Measurements from ENCODE around the gene ALDH1L1. TPM values are rescaled to one million over a fixed set of nuclear protein-coding genes. Genes with fewer than 3 reads are reported as not detected.
A peak's percentile ranks its signal among the peaks of the same experiment; 100 is the strongest.

Gene ALDH1L1
- total RNA-seq, 4 donors from 2014 or later: 43.5 to 108 (median 69.0) TPM

DNA sequence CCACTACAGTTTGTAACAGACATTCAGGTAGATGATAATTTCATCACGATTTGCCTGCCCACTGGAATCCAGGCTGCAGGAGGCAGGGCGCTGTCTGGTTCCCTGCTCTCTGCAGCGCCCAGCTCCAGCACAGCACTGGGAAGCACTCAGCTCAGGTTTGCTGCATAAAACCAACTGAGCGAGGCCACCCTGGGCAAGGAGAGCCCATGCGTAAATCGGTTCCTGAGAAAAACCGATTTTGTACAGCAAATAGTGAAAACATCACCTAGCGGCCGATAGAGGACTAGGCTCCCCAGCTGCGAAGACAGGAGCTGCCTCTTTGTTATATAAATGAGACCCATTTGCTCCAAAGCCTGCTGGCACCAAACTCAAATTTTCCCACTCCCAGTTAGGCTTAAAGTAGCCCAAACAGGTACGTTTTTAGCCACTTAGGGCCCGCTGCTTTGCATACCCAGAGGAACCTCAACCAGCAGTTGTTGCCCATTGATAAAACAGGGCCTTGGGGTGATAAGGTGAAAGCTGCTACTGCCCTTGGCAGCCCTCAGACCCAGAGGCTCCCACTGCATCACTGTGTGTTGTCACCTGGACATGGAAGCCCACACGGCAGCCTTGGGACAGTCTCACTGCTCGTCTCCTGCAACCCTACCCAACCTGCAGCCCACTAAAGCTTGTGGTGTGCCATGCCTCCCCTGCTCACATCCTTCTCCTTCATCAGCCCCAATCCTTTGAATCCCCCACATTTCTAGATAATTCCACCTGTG is 47.5 kb downstream of the ALDH1L1 start:
- DNase-seq (peak in 1 of 2 donors; percentile 10), ATAC-seq (no peak)
- TF ChIP-seq, protein P1, sequence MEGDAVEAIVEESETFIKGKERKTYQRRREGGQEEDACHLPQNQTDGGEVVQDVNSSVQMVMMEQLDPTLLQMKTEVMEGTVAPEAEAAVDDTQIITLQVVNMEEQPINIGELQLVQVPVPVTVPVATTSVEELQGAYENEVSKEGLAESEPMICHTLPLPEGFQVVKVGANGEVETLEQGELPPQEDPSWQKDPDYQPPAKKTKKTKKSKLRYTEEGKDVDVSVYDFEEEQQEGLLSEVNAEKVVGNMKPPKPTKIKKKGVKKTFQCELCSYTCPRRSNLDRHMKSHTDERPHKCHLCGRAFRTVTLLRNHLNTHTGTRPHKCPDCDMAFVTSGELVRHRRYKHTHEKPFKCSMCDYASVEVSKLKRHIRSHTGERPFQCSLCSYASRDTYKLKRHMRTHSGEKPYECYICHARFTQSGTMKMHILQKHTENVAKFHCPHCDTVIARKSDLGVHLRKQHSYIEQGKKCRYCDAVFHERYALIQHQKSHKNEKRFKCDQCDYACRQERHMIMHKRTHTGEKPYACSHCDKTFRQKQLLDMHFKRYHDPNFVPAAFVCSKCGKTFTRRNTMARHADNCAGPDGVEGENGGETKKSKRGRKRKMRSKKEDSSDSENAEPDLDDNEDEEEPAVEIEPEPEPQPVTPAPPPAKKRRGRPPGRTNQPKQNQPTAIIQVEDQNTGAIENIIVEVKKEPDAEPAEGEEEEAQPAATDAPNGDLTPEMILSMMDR (IDR thresholded peaks at IDR 0.05 in 4 of 5, conservative IDR thresholded peaks at IDR 0.05 in 1 of 5): no peak
- TF ChIP-seq POLR2A (IDR thresholded peaks at IDR 0.05): no peak
- no peaks in the 10 kb centered on the region for H3K4me1 ChIP-seq
- no peaks in the 10 kb centered on the region for H3K9me3 ChIP-seq
- H3K27ac ChIP-seq: no peak overlapping the region
- in situ Hi-C loops (cut with MboI; ENCODE audit: low sequenced_read_pairs in 4 of 4) (loop anchor here in 2 of 4 donors (5.0 to 25.0 kb wide), 2 partner anchors 64 to 254 kb away; partner anchors contain the start of gene CFAP100 (in 1 of the 2)), intact Hi-C loops (cut with DNase I; ENCODE audit: low total_unique reads) (loop anchor here (5.0 kb wide), 2 partner anchors 49 to 114 kb away; partner anchors contain the start of gene ALDH1L1)
- no peak overlapping the region for H3K4me3 ChIP-seq
- H3K27me3 ChIP-seq: no peaks in the 10 kb centered on the region
- H3K36me3 ChIP-seq: peaks cover 0 to 9% of the 10 kb centered on the region in 2 donors

DNA sequence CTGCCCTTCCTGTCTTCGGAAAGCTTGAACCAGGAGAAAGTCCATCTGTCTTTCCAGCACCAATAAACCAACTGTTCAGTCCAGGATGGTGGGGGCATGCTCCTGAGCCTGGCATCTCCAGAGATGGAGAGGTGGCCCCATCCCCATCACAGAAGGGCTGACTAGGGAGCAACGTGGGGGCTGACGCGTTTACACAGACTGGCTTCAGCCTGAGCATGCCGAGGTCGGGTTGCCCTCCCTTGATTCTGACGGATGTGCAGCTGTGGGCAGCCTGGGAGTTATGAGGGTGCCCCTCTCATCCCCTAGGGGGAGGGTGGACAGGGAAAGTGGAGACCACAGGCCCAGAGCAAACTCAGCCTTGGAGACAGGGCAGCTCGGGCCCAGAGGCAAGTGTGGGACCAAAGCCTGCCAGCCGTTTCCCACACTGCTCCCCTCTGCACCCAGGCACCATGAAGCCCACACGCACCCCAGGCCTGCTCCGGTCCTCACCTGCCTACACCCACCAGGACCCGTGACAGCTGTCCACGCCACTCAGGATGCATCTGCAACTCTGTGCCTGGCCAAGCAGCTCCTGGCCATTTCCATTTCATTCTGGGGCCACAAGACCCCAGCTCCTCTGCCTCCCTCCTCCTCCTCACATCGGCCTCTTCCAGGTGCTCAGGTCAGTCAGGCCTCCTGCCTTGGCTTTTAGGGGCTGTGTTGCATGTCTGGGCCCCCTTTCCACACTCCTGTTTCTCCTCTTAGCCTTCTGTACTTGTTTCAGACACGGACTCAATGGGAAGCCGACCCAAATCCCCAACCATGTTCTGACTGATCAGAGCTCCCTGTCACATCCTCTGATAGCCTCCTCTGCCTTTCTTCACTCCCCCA is 48.3 kb downstream of the ALDH1L1 start:
- Histone ChIP-seq H3K27me3 (no peaks in the 10 kb centered on the region), H3K4me3 (no peak overlapping the region), H3K9me3 (no peaks in the 10 kb centered on the region), H3K36me3 (peaks cover 0 to 4% of the 10 kb centered on the region in 2 donors), H3K4me1 (no peaks in the 10 kb centered on the region), H3K27ac (no peak overlapping the region)
- TF ChIP-seq POLR2A (IDR thresholded peaks at IDR 0.05): no peak
- TF ChIP-seq, protein P1 (IDR thresholded peaks at IDR 0.05 in 4 of 5, conservative IDR thresholded peaks at IDR 0.05 in 1 of 5): no peak
- ATAC-seq (no peak), DNase-seq (peak; percentile 1 to 8)
- intact Hi-C loops (cut with DNase I; ENCODE audit: low total_unique reads): loop anchor here (5.0 kb wide), 2 partner anchors 50 to 115 kb away; partner anchors contain the start of gene ALDH1L1
- in situ Hi-C loops (cut with MboI; ENCODE audit: low sequenced_read_pairs in 4 of 4): loop anchor here in 2 of 4 donors (5.0 to 25.0 kb wide), 2 partner anchors 65 to 255 kb away; partner anchors contain the start of gene CFAP100 (in 1 of the 2)

DNA sequence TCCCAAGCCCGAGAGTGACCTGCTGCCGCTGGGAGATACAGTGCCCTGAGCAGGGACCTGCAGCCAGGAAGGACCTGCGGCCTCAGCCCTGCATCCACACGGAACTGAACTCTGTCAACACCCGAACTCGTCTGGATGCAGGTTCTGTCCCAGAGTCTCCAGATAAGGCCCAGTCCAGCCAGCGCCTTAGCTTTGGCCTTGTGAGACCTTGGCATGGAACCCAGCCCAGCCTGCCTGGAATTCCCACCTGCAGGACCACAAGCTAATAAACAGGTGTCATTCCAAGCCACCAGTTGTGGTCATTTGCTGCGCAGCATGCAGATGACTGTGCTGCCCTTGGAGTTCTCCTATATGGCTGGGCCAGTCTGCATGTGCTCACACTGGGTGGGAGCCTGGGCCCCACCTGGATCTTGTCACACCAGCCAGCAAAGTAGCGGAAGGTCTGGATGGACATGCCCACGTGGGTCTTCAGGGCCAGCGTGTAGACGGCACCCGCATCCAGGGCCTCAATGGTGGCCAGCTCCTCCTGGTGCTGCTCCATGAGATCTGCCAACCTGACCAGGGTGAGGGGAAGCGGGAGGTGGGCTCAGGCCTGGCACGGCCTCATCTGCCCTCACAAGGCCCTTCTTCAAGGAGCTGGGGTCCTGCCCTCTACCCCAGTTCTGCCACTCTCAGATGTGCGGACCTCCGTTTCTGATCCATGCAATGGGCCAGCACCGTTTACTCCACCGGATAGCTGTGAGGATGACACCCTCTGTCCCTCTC is 49.2 kb downstream of the ALDH1L1 start:
- no peak overlapping the region for H3K27ac ChIP-seq
- in situ Hi-C loops (cut with MboI; ENCODE audit: low sequenced_read_pairs in 4 of 4): loop anchor here in 2 of 4 donors (5.0 to 25.0 kb wide), 2 partner anchors 66 to 256 kb away; partner anchors contain the start of gene CFAP100 (in 1 of the 2)
- no peak overlapping the region for H3K4me3 ChIP-seq
- peaks cover 0 to 4% of the 10 kb centered on the region in 2 donors for H3K36me3 ChIP-seq
- H3K27me3 ChIP-seq: no peaks in the 10 kb centered on the region
- DNase-seq (peak in 1 of 2 donors; percentile 8), ATAC-seq (no peak)
- intact Hi-C loops (cut with DNase I; ENCODE audit: low total_unique reads): loop anchor here (5.0 kb wide), 2 partner anchors 51 to 116 kb away; partner anchors contain the start of gene ALDH1L1
- TF ChIP-seq, protein P1 (IDR thresholded peaks at IDR 0.05 in 4 of 5, conservative IDR thresholded peaks at IDR 0.05 in 1 of 5): no peak
- TF ChIP-seq POLR2A (IDR thresholded peaks at IDR 0.05): no peak
- H3K9me3 ChIP-seq: no peaks in the 10 kb centered on the region
- H3K4me1 ChIP-seq: no peaks in the 10 kb centered on the region
